ENCODE results near the gene LARP7.
"Not testable (repeated sequence)": the region's sequence is repeated elsewhere in the genome, so short reads cannot be mapped to it uniquely, and the experiment has no call there.

Gene LARP7

GRCh38 chr4:112616984-112617383 lies 20.0 kb upstream of the LARP7 start:
- no peak overlapping the region for H3K4me3 ChIP-seq (ENCODE audit: low read depth, low read length)
- no peak for TF ChIP-seq CTCF (IDR thresholded peaks at IDR 0.05; ENCODE audit: low read depth, low read length)

- TF ChIP-seq CTCF (IDR thresholded peaks at IDR 0.05; ENCODE audit: low read depth, low read length), result no peak
- no peak overlapping the region for H3K4me3 ChIP-seq (ENCODE audit: low read depth, low read length)
These were observed 10.7 kb upstream of the LARP7 start for GRCh38 chr4:112626228-112626627.

GRCh38 chr4:112633477-112634235 lies 3.3 kb upstream of the LARP7 start:
- no peak overlapping the region for H3K4me3 ChIP-seq (ENCODE audit: low read depth, low read length)
- no peak for TF ChIP-seq CTCF (IDR thresholded peaks at IDR 0.05; ENCODE audit: low read depth, low read length)

- TF ChIP-seq CTCF (IDR thresholded peaks at IDR 0.05; ENCODE audit: low read depth, low read length), result no peak
- H3K4me3 ChIP-seq (ENCODE audit: low read depth, low read length), result peak overlapping the region; percentile 78
These were observed 566 bp downstream of the LARP7 start for GRCh38 chr4:112637552-112637866.

GRCh38 chr4:112642526-112642925 lies 5.6 kb downstream of the LARP7 start:
- no peak overlapping the region for H3K4me3 ChIP-seq (ENCODE audit: low read depth, low read length)
- TF ChIP-seq CTCF (IDR thresholded peaks at IDR 0.05; ENCODE audit: low read depth, low read length), result no peak

GRCh38 chr4:112644595-112645535 lies 7.9 kb downstream of the LARP7 start:
- not testable (repeated sequence) for H3K4me3 ChIP-seq (ENCODE audit: low read depth, low read length)

GRCh38 chr4:112645541-112646329 lies 8.8 kb downstream of the LARP7 start:
- no peak for TF ChIP-seq CTCF (IDR thresholded peaks at IDR 0.05; ENCODE audit: low read depth, low read length)

More at GRCh38 chr4:112645541-112646329, 8.8 kb downstream of the LARP7 start:
- H3K4me3 ChIP-seq (ENCODE audit: low read depth, low read length), result no peak overlapping the region

Data from WI38 (cell line).